ENCODE results near the gene HSP90AB1. TPM values are rescaled to one million over a fixed set of nuclear protein-coding genes. Genes with fewer than 3 reads are reported as not detected.
A peak's percentile ranks its signal among the peaks of the same experiment; 100 is the strongest.

The HSP90AB1 gene
- total RNA-seq, 1 experiment from 2014 or later: 967 TPM

DNA sequence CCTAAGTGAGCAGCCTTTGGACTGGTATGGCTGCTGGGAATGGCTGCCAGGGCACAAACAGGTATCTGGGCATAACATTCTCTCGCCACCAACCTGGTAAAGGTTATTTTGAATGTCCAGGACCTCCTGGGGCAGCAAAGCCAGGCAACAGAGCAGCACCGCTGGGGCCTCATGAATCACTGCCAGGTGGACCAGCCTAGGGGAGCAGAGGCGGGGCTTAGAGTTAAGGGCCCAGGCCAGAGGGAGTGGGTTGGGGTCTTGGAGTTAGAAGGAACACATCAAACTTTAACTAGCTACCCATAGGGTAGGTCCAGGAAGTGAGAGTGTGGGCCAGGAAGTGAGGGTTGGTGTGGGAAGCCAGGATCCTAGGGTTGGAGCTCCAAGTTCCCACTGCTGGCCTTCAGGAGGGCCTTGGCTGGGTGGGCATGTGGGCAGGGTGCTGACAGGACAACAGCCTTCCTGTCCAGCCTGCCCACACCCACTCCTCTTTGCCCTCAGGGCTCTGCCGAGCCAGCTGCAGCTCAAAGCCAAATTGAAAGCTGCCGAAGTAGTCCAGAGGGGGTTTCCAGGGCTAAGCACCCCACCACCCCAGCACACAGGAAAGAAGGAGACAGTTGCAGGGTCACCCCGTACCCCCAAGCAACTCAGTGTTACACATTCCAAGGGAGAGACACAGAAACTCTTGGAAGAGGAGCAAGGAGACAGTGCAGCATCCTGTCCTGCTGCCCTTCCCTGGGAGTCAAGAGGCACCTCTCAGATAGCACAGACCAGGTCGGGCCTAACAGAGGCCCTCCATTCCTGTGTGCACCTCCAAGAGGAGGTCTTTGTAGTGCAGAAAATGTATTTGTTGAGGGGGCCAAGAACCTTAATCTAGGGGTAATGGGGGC is 15.8 kb downstream of the HSP90AB1 start:
- Histone ChIP-seq H3K4me1 (peaks cover 22% of the 10 kb centered on the region), H3K36me3 (ENCODE audit: control insufficient read depth, insufficient read depth, low read length) (peaks cover 1% of the 10 kb centered on the region; the same call in 1 of the 2 replicates), H3K4me3 (ENCODE audit: low read depth, low read length) (peak overlapping the region; percentile 71; the same call in 1 of the 2 replicates), H3K27me3 (replicated peaks; ENCODE audit: control insufficient read depth, insufficient read depth, low read length) (no peaks in the 10 kb centered on the region), H3K9me3 (no peaks in the 10 kb centered on the region)
- peaks cover 20% of the 10 kb centered on the region for H3K4me1 Mint-ChIP-seq (ENCODE audit: low read depth, unreplicated experiment)
- TF ChIP-seq, protein P1, sequence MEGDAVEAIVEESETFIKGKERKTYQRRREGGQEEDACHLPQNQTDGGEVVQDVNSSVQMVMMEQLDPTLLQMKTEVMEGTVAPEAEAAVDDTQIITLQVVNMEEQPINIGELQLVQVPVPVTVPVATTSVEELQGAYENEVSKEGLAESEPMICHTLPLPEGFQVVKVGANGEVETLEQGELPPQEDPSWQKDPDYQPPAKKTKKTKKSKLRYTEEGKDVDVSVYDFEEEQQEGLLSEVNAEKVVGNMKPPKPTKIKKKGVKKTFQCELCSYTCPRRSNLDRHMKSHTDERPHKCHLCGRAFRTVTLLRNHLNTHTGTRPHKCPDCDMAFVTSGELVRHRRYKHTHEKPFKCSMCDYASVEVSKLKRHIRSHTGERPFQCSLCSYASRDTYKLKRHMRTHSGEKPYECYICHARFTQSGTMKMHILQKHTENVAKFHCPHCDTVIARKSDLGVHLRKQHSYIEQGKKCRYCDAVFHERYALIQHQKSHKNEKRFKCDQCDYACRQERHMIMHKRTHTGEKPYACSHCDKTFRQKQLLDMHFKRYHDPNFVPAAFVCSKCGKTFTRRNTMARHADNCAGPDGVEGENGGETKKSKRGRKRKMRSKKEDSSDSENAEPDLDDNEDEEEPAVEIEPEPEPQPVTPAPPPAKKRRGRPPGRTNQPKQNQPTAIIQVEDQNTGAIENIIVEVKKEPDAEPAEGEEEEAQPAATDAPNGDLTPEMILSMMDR (IDR thresholded peaks at IDR 0.05; ENCODE audit: insufficient read depth in 1 of 2, low read depth in 1 of 2, low read length in 1 of 2, severe bottlenecking in 1 of 2, unreplicated experiment in 1 of 2): no peak
- BruUV-seq (replicated peaks): no TSS peak
- no peaks in the 10 kb centered on the region for H3K9me3 Mint-ChIP-seq (ENCODE audit: unreplicated experiment)
- DNase-seq: no peak
- peak overlapping the region; percentile 49 for H3K27ac Mint-ChIP-seq (ENCODE audit: unreplicated experiment)
- peak overlapping the region; percentile 93 for H3K4me3 Mint-ChIP-seq (ENCODE audit: unreplicated experiment)
- ChIA-PET CTCF (interaction anchor here (0.6 kb wide), 2 partner anchors 590 to 650 kb away, joined by 3 to 5 read pairs; no protein-coding TSS in a partner anchor), POLR2A (no interaction called here)
- intact Hi-C loops (cut with micrococcal nuclease; ENCODE audit: unreplicated experiment): no loop called here
- no peaks in the 10 kb centered on the region for H3K27me3 Mint-ChIP-seq (ENCODE audit: insufficient read depth, unreplicated experiment)
- H3K36me3 Mint-ChIP-seq (ENCODE audit: insufficient read depth, unreplicated experiment): peaks cover 23% of the 10 kb centered on the region

- Mint-ChIP-seq H3K9me3 (ENCODE audit: unreplicated experiment) (no peaks in the 10 kb centered on the region), H3K4me1 (ENCODE audit: low read depth, unreplicated experiment) (peaks cover 13% of the 10 kb centered on the region), H3K27ac (ENCODE audit: unreplicated experiment) (peak overlapping the region; percentile 49), H3K36me3 (ENCODE audit: insufficient read depth, unreplicated experiment) (peaks cover 15% of the 10 kb centered on the region), H3K4me3 (ENCODE audit: unreplicated experiment) (peak overlapping the region; percentile 93), H3K27me3 (ENCODE audit: insufficient read depth, unreplicated experiment) (no peaks in the 10 kb centered on the region)
- no peaks in the 10 kb centered on the region for H3K9me3 ChIP-seq
- no peak for DNase-seq
- no TSS peak for BruUV-seq (replicated peaks)
- H3K27me3 ChIP-seq (replicated peaks; ENCODE audit: control insufficient read depth, insufficient read depth, low read length): no peaks in the 10 kb centered on the region
- H3K4me1 ChIP-seq: peaks cover 26% of the 10 kb centered on the region
- peaks cover 1% of the 10 kb centered on the region; the same call in 1 of the 2 replicates for H3K36me3 ChIP-seq (ENCODE audit: control insufficient read depth, insufficient read depth, low read length)
- TF ChIP-seq, protein P1 (IDR thresholded peaks at IDR 0.05; ENCODE audit: insufficient read depth in 1 of 2, low read depth in 1 of 2, low read length in 1 of 2, severe bottlenecking in 1 of 2, unreplicated experiment in 1 of 2): no peak
- ChIA-PET POLR2A (no interaction called here), CTCF (no interaction called here)
- H3K4me3 ChIP-seq (ENCODE audit: low read depth, low read length): peak overlapping the region; percentile 71
- intact Hi-C loops (cut with micrococcal nuclease; ENCODE audit: unreplicated experiment): no loop called here
These were observed 16.6 kb downstream of the HSP90AB1 start for GRCh38 chr6:44263354-44264100.
